ENCODE data around the gene OPCML. TPM values are rescaled to one million over a fixed set of nuclear protein-coding genes. Genes with fewer than 3 reads are reported as not detected.

The OPCML gene
- total and polyA plus RNA-seq, 2 donors (not counting 1 experiment from before 2014, with no cell fraction given), result not detected

DNA sequence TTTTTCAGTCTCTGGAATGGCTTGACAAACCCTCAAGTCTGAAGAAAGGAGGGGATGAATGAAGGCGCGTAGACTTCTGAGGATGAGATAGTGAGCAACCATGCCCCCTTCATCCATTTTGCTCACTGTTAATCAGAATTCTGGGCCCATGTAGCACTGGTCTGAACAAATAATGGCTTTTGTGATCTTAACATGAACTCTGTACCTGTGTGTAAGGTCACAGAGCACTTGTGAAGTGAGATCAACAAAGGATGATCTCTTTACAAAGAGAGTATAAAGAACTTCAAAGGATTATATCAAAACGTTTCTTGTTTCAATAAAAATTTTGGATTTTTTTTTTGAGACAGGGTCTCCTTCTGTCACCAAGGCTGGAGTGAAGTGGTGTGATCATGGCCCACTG is 976.7 kb downstream of the OPCML start:
- H3K4me1 Mint-ChIP-seq, result no peaks in the 10 kb centered on the region
- POLR2A ChIA-PET, result no interaction called here
- CTCF ChIA-PET, result no interaction called here
- no peak overlapping the region for H2AFZ ChIP-seq (ENCODE audit: insufficient read depth, low read depth, low read length, poor library complexity, severe bottlenecking)
- DNase-seq (no peak), ATAC-seq (ENCODE audit: low read depth) (no peak)
- peaks cover 7% of the 10 kb centered on the region for H3K9me3 Mint-ChIP-seq (ENCODE audit: insufficient read depth)
- no peaks in the 10 kb centered on the region for H3K27me3 Mint-ChIP-seq
- H3K27me3 ChIP-seq (replicated peaks in 1 of 4; ENCODE audit: control extremely low read depth in 1 of 4, control insufficient read depth in 3 of 4, insufficient read depth in 4 of 4, low read length in 3 of 4), result no peaks in the 10 kb centered on the region
- no peaks in the 10 kb centered on the region for H3K36me3 ChIP-seq (replicated peaks in 1 of 2; ENCODE audit: control extremely low read depth in 1 of 2, control insufficient read depth in 1 of 2, extremely low read depth in 1 of 2, insufficient read depth in 2 of 2, low read length in 1 of 2)
- no peaks in the 10 kb centered on the region for H4K20me1 ChIP-seq (ENCODE audit: control insufficient read depth, insufficient read depth, low read length, poor library complexity, severe bottlenecking)
- no peak overlapping the region for H3K9ac ChIP-seq (ENCODE audit: low read length)
- H3K4me3 ChIP-seq (ENCODE audit: control extremely low read depth in 1 of 5, extremely low read depth in 1 of 5, insufficient read depth in 1 of 5, low read depth in 2 of 5, low read length in 4 of 5), result no peak overlapping the region
- no peaks in the 10 kb centered on the region for H3K79me2 ChIP-seq (ENCODE audit: control insufficient read depth, insufficient read depth, low read length)
- no peak overlapping the region for H3K4me2 ChIP-seq (replicated peaks; ENCODE audit: low read depth, low read length, poor library complexity, severe bottlenecking)
- H3K4me3 Mint-ChIP-seq, result no peak overlapping the region
- H3K27ac Mint-ChIP-seq, result no peak overlapping the region
- no peak overlapping the region for H3K27ac ChIP-seq (ENCODE audit: low read length in 2 of 2)
- no CpG with 5 or more reads among the region's 3 CpGs for WGBS (ENCODE audit: insufficient coverage)
- no peaks in the 10 kb centered on the region for H3K4me1 ChIP-seq (ENCODE audit: control insufficient read depth in 2 of 2, insufficient read depth in 2 of 2, low read length in 2 of 2)
- TF ChIP-seq CTCF (IDR thresholded peaks at IDR 0.05), result no peak
- TF ChIP-seq EZH2 (IDR thresholded peaks at IDR 0.05; ENCODE audit: borderline replicate concordance, insufficient read depth, low read depth, low read length, poor library complexity, severe bottlenecking), result no peak
- H3K9me3 ChIP-seq (ENCODE audit: control extremely low read depth in 1 of 3, control insufficient read depth in 2 of 3, insufficient read depth in 1 of 3, low read length in 2 of 3), result no peaks in the 10 kb centered on the region
- intact Hi-C loops (cut with micrococcal nuclease), result no loop called here

GRCh38 chr11:132551016-132551415 is 981.3 kb downstream of the OPCML start:
- no peaks in the 10 kb centered on the region for H3K4me1 ChIP-seq (ENCODE audit: control insufficient read depth in 2 of 2, insufficient read depth in 2 of 2, low read length in 2 of 2)
- intact Hi-C loops (cut with micrococcal nuclease), result no loop called here
- H3K36me3 ChIP-seq (replicated peaks in 1 of 2; ENCODE audit: control extremely low read depth in 1 of 2, control insufficient read depth in 1 of 2, extremely low read depth in 1 of 2, insufficient read depth in 2 of 2, low read length in 1 of 2), result no peaks in the 10 kb centered on the region
- DNase-seq (no peak), ATAC-seq (ENCODE audit: low read depth) (no peak)
- no peaks in the 10 kb centered on the region for H4K20me1 ChIP-seq (ENCODE audit: control insufficient read depth, insufficient read depth, low read length, poor library complexity, severe bottlenecking)
- no peaks in the 10 kb centered on the region for H3K27me3 ChIP-seq (replicated peaks in 1 of 4; ENCODE audit: control extremely low read depth in 1 of 4, control insufficient read depth in 3 of 4, insufficient read depth in 4 of 4, low read length in 3 of 4)
- no peaks in the 10 kb centered on the region for H3K4me1 Mint-ChIP-seq
- H3K9me3 Mint-ChIP-seq (ENCODE audit: insufficient read depth), result peaks cover 2% of the 10 kb centered on the region
- POLR2A ChIA-PET, result no interaction called here
- WGBS (ENCODE audit: insufficient coverage), result no CpG with 5 or more reads among the region's 5 CpGs
- H3K27me3 Mint-ChIP-seq, result no peaks in the 10 kb centered on the region
- no peak overlapping the region for H2AFZ ChIP-seq (ENCODE audit: insufficient read depth, low read depth, low read length, poor library complexity, severe bottlenecking)
- no peak overlapping the region for H3K4me3 Mint-ChIP-seq
- H3K79me2 ChIP-seq (ENCODE audit: control insufficient read depth, insufficient read depth, low read length), result no peaks in the 10 kb centered on the region
- CTCF ChIA-PET, result no interaction called here
- no peak overlapping the region for H3K27ac Mint-ChIP-seq
- peaks cover 0 to 4% (median 0%) of the 10 kb centered on the region in 3 donors for H3K9me3 ChIP-seq (ENCODE audit: control extremely low read depth in 1 of 3, control insufficient read depth in 2 of 3, insufficient read depth in 1 of 3, low read length in 2 of 3)
- H3K4me2 ChIP-seq (replicated peaks; ENCODE audit: low read depth, low read length, poor library complexity, severe bottlenecking), result no peak overlapping the region
- no peak overlapping the region for H3K4me3 ChIP-seq (ENCODE audit: control extremely low read depth in 1 of 5, extremely low read depth in 1 of 5, insufficient read depth in 1 of 5, low read depth in 2 of 5, low read length in 4 of 5)
- no peak overlapping the region for H3K9ac ChIP-seq (ENCODE audit: low read length)
- TF ChIP-seq CTCF (IDR thresholded peaks at IDR 0.05), result no peak
- no peak for TF ChIP-seq EZH2 (IDR thresholded peaks at IDR 0.05; ENCODE audit: borderline replicate concordance, insufficient read depth, low read depth, low read length, poor library complexity, severe bottlenecking)
- no peak overlapping the region for H3K27ac ChIP-seq (ENCODE audit: low read length in 2 of 2)
